IMR-90 (cell line): ENCODE measurements around the gene STPG4. TPM values are rescaled to one million over a fixed set of nuclear protein-coding genes. Genes with fewer than 3 reads are reported as not detected.

Source experiments
- ATAC-seq: fragments of 200-7000 bp; cut with Tn5 transposase; 2 replicates; pipeline ENCODE4 v1.9.1; 2020; ENCODE audit warnings: low read depth, mild to moderate bottlenecking, moderate library complexity
- BruUV-seq: library from RNA; stranded (reverse); fragments of 400-500 nt; replicated peaks from 2 replicates; lab custom pipeline; 2021; lab: Mats Ljungman, UMichigan
- CTCF ChIA-PET: fragments of 300-600 bp; formaldehyde crosslinking; extraction: SDS; loops from one replicate; lab custom pipeline; 2021; ENCODE audit warnings: antibody characterized with exemption; lab: Yijun Ruan, JAX
- POLR2A ChIA-PET: fragments of 300-600 bp; sonication (Branson Sonifier 250); formaldehyde crosslinking; loops from one replicate; lab custom pipeline; 2022; ENCODE audit warnings: antibody characterized with exemption; ENCODE audit not compliant: unreplicated experiment; lab: Charles Lee
- DNase-seq: peaks from one replicate; pipeline ENCODE4 v3.0.0; 2013
- H2AFZ ChIP-seq: replicated peaks from 2 replicates; pipeline ENCODE3; 2013; ENCODE audit warnings: low read length, mild to moderate bottlenecking; ENCODE audit not compliant: poor library complexity
- H2AK5ac ChIP-seq: 2 replicates; pipeline ENCODE4 v1.6.1; 2013; ENCODE audit warnings: low read depth, low read length, inconsistent platforms
- H2AK9ac ChIP-seq: replicated peaks from 2 replicates; pipeline ENCODE3; 2013; ENCODE audit warnings: mild to moderate bottlenecking, low read depth, low read length, moderate library complexity; ENCODE audit not compliant: poor library complexity
- H2BK120ac ChIP-seq: 2 replicates; pipeline ENCODE4 v1.6.1; 2013; ENCODE audit warnings: low read depth, low read length, inconsistent platforms
- H2BK15ac ChIP-seq: 3 replicates; pipeline ENCODE4 v1.6.1; 2013; ENCODE audit warnings: low read depth, low read length, inconsistent platforms
- H2BK20ac ChIP-seq: 2 replicates; pipeline ENCODE4 v1.6.1; 2013; ENCODE audit warnings: low read depth, mild to moderate bottlenecking, inconsistent platforms, low read length, moderate library complexity
- H2BK5ac ChIP-seq: 2 replicates; pipeline ENCODE4 v1.6.1; 2013; ENCODE audit warnings: mild to moderate bottlenecking, low read depth, low read length, inconsistent platforms; ENCODE audit not compliant: poor library complexity, severe bottlenecking
- H3K14ac ChIP-seq: replicated peaks from 2 replicates; pipeline ENCODE4 v1.6.1; 2013; ENCODE audit warnings: low read depth, low read length, inconsistent platforms
- H3K18ac ChIP-seq: 2 replicates; pipeline ENCODE4 v1.6.1; 2013; ENCODE audit warnings: low read depth, low read length, control low read depth
- H3K23ac ChIP-seq: 2 replicates; pipeline ENCODE4 v1.6.1; 2013; ENCODE audit warnings: low read depth, low read length, inconsistent platforms
- H3K27ac ChIP-seq: 2 replicates; pipeline ENCODE4 v1.5.1; 2013; ENCODE audit warnings: mild to moderate bottlenecking, control low read depth, low read length; ENCODE audit not compliant: insufficient read depth
- H3K27me3 ChIP-seq: 2 replicates; pipeline ENCODE4 v1.6.1; 2013; ENCODE audit warnings: low read length; ENCODE audit not compliant: control insufficient read depth, insufficient read depth
- H3K36me3 ChIP-seq: 2 replicates; pipeline ENCODE4 v1.6.1; 2013; ENCODE audit warnings: low read length, mixed read lengths; ENCODE audit not compliant: control insufficient read depth, insufficient read depth
- H3K4ac ChIP-seq: 2 replicates; pipeline ENCODE4 v1.6.1; 2013; ENCODE audit warnings: low read depth, low read length, inconsistent platforms
- H3K4me1 ChIP-seq: 2 replicates; pipeline ENCODE4 v1.6.1; 2013; ENCODE audit warnings: low read length, mixed read lengths; ENCODE audit not compliant: control insufficient read depth, insufficient read depth
- H3K4me2 ChIP-seq: 2 replicates; pipeline ENCODE4 v1.6.1; 2013; ENCODE audit warnings: low read depth, mild to moderate bottlenecking, control low read depth, low read length, moderate library complexity
- H3K4me3 ChIP-seq: 2 replicates; pipeline ENCODE4 v1.5.1; 2013; ENCODE audit warnings: low read depth, mild to moderate bottlenecking, control low read depth, low read length, moderate library complexity; ENCODE audit not compliant: insufficient read depth
- H3K56ac ChIP-seq: 2 replicates; pipeline ENCODE4 v1.6.1; 2013; ENCODE audit warnings: low read length, inconsistent platforms; ENCODE audit not compliant: insufficient read depth; ENCODE audit errors: extremely low read depth
- H3K79me1 ChIP-seq, 2 experiments: 2 replicates each; pipeline ENCODE4 v1.6.1; 2013; ENCODE audit warnings: low read length in 2 of 2, inconsistent platforms in 1 of 2, low read depth in 1 of 2
- H3K9ac ChIP-seq: 2 replicates; pipeline ENCODE4 v1.6.1; 2013; ENCODE audit warnings: low read depth, low read length, control low read depth
- H3K9me1 ChIP-seq: 2 replicates; pipeline ENCODE4 v1.6.1; 2013; ENCODE audit warnings: low read length, inconsistent platforms; ENCODE audit not compliant: insufficient read depth
- H3K9me3 ChIP-seq: 2 replicates; pipeline ENCODE4 v1.6.1; 2013; ENCODE audit warnings: low read length; ENCODE audit not compliant: control insufficient read depth, insufficient read depth
- H4K20me1 ChIP-seq: 2 replicates; pipeline ENCODE4 v1.6.1; 2013; ENCODE audit warnings: low read length, inconsistent platforms; ENCODE audit not compliant: insufficient read depth
- H4K5ac ChIP-seq: 2 replicates; pipeline ENCODE4 v1.6.1; 2013; ENCODE audit warnings: mild to moderate bottlenecking, low read depth, low read length, control low read depth
- H4K8ac ChIP-seq, 2 experiments: 2 replicates each; pipeline ENCODE4 v1.6.1; 2013; ENCODE audit warnings: low read depth in 2 of 2, low read length in 2 of 2, control low read depth in 1 of 2, inconsistent platforms in 1 of 2
- H4K91ac ChIP-seq: 2 replicates; pipeline ENCODE4 v1.6.1; 2013; ENCODE audit warnings: low read depth, low read length, inconsistent platforms; ENCODE audit not compliant: insufficient read depth
- BHLHE40 ChIP-seq: fragments of 150-350 bp; IDR thresholded peaks from 2 replicates; pipeline ENCODE4 v1.6.1; 2016; ENCODE audit warnings: mild to moderate bottlenecking, low read depth, low read length
- CEBPB ChIP-seq: IDR thresholded peaks from 2 replicates; pipeline ENCODE4 v1.6.1; 2012; ENCODE audit warnings: low read depth, low read length, improper control_type of control experiment
- CHD1 ChIP-seq: IDR thresholded peaks from 2 replicates; pipeline ENCODE4 v1.6.1; 2012; ENCODE audit warnings: low read depth, low read length, improper control_type of control experiment
- FOS ChIP-seq: fragments of 150-350 bp; IDR thresholded peaks from 2 replicates; pipeline ENCODE4 v1.6.1; 2016; ENCODE audit warnings: low read depth, low read length
- MAFK ChIP-seq: IDR thresholded peaks from 2 replicates; pipeline ENCODE4 v1.6.1; 2012; ENCODE audit warnings: low read depth, low read length, improper control_type of control experiment
- MAZ ChIP-seq: IDR thresholded peaks from 2 replicates; pipeline ENCODE4 v1.6.1; 2012; ENCODE audit warnings: low read depth, mild to moderate bottlenecking, low read length, improper control_type of control experiment, moderate library complexity, borderline replicate concordance
- MXI1 ChIP-seq: IDR thresholded peaks from 2 replicates; pipeline ENCODE4 v1.6.1; 2012; ENCODE audit warnings: low read depth, mild to moderate bottlenecking, low read length, moderate library complexity, borderline replicate concordance
- NFE2L2 ChIP-seq: fragments of 150-350 bp; IDR thresholded peaks from 2 replicates; pipeline ENCODE4 v1.6.1; 2016; ENCODE audit warnings: low read depth, mild to moderate bottlenecking, low read length
- POLR2A ChIP-seq: IDR thresholded peaks from 2 replicates; pipeline ENCODE4 v1.6.1; 2012; ENCODE audit warnings: mild to moderate bottlenecking, low read depth, low read length
- RAD21 ChIP-seq: IDR thresholded peaks from 2 replicates; pipeline ENCODE4 v1.6.1; 2012; ENCODE audit warnings: low read length, improper control_type of control experiment
- RCOR1 ChIP-seq: IDR thresholded peaks from 2 replicates; pipeline ENCODE4 v1.6.1; 2012; ENCODE audit warnings: mild to moderate bottlenecking, low read length, improper control_type of control experiment; ENCODE audit not compliant: insufficient replicate concordance
- RFX5 ChIP-seq: IDR thresholded peaks from 2 replicates; pipeline ENCODE4 v1.8.0; 2012; ENCODE audit warnings: low read depth, mild to moderate bottlenecking, low read length, moderate library complexity
- SMC3 ChIP-seq: fragments of 150-350 bp; IDR thresholded peaks from 2 replicates; pipeline ENCODE4 v1.6.1; 2016; ENCODE audit warnings: low read depth, mild to moderate bottlenecking, antibody characterized with exemption, low read length, moderate library complexity
- WGBS, 2 experiments: methylation state at CpG; one replicate each; pipeline versions ENCODE4 v1.1.5 to v1.1.7; 2013; ENCODE audit warnings: missing lambda C conversion rate in 2 of 2; ENCODE audit not compliant: insufficient read length in 1 of 2; ENCODE audit errors: extremely low coverage in 2 of 2; 5-methylcytosine and 5-hydroxymethylcytosine counted together
- dilution Hi-C: fragments of 300-500 bp; cut with HindIII; formaldehyde crosslinking; loops from one replicate; pipeline ENCODE4 v1.14.3; 2018; ENCODE audit warnings: low sequenced_read_pairs; ENCODE audit not compliant: unreplicated experiment
- in situ Hi-C: fragments of 300-500 bp; cut with MboI; formaldehyde crosslinking; loops from 3 replicates; pipeline ENCODE4 v1.14.3; 2019; ENCODE audit warnings: low sequenced_read_pairs, inconsistent platforms, mixed read lengths
- intact Hi-C: fragments of 100-400 bp; cut with micrococcal nuclease; formaldehyde crosslinking; loops from 2 replicates; pipeline ENCODE4 v1.10.0; 2022
- polyA plus RNA-seq, 3 experiments: library from polyadenylated mRNA; depleted of rRNA; stranded (reverse); fragments of >200 nt; gene quantifications; 2 replicates each; pipeline ENCODE4 v1.2.3, GENCODE V29; 2012; ENCODE audit warnings: low replicate concordance in 1 of 3
- total RNA-seq: library from RNA; depleted of rRNA; stranded (reverse); fragments of >200 nt; gene quantifications from 2 replicates; pipeline ENCODE4 v1.2.3, GENCODE V29; 2012
- TF ChIP-seq, protein P1 (sequence below): fragments of 150-350 bp; IDR thresholded peaks from 2 replicates; pipeline ENCODE4 v1.6.1; 2016; ENCODE audit warnings: low read depth, mild to moderate bottlenecking, low read length, moderate library complexity, borderline replicate concordance
- TF ChIP-seq, protein P2 (sequence below): conservative IDR thresholded peaks from 2 replicates; pipeline ENCODE4 v1.5.1; 2012; ENCODE audit warnings: mild to moderate bottlenecking, low read depth, low read length, improper control_type of control experiment
- TF ChIP-seq, protein P3 (sequence below): fragments of 150-350 bp; IDR thresholded peaks from 2 replicates; pipeline ENCODE4 v1.6.1; 2017; ENCODE audit warnings: mild to moderate bottlenecking, antibody characterized with exemption, low read length, low read depth

STPG4 gene
- total and polyA plus RNA-seq, 2 of the 4 experiments (the other 2 are of a cell fraction): 0.12 to 0.18 TPM

DNA sequence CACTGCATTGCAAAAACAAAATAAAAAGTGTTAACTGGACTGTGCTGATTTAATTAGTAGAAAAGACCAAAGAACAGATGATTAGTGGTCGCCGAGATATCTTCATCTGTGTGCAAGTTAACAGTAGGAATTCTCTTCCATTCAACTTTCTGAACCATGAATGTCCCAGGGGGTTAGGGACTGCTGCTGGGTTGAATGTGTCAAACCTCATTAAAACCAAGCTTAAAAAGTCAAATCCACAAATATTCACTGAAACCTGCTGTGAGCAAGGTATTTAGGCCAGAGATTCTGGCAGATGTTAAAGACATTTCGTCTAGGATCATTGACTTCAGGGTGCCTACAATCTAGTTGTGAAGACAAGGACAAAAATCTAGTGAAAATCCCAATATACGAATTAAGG, 58.7 kb downstream of the STPG4 start:
- Histone ChIP-seq H2AFZ (no peak overlapping the region), H3K4ac (no peak overlapping the region), H4K5ac (no peak overlapping the region), H2BK5ac (no peak overlapping the region), H4K8ac (no peak overlapping the region), H3K79me1 (no peaks in the 10 kb centered on the region), H3K56ac (no peak overlapping the region), H3K9me3 (no peaks in the 10 kb centered on the region), H3K23ac (no peak overlapping the region), H3K18ac (no peak overlapping the region), H2BK20ac (0 out of 2 replicates have a peak overlapping the region, but pooled peaks have one; percentile 1), H3K27ac (no peak overlapping the region), H2AK9ac (no peak overlapping the region), H2BK15ac (no peak overlapping the region), H3K27me3 (no peaks in the 10 kb centered on the region), H3K14ac (no peak overlapping the region), H2BK120ac (no peak overlapping the region), H4K20me1 (no peaks in the 10 kb centered on the region), H3K9me1 (peaks cover 7% of the 10 kb centered on the region; the same call in 1 of the 2 replicates), H3K36me3 (no peaks in the 10 kb centered on the region), H3K4me1 (peaks cover 5% of the 10 kb centered on the region), H3K4me2 (no peak overlapping the region), H4K91ac (no peak overlapping the region), H3K9ac (no peak overlapping the region), H3K4me3 (no peak overlapping the region), H2AK5ac (no peak overlapping the region)
- WGBS, 2 experiments: no CpG with 5 or more reads among the region's 4 CpGs
- BruUV-seq: no TSS peak
- dilution Hi-C loops: no loop called here
- ATAC-seq (no peak), DNase-seq (no peak)
- ChIA-PET POLR2A (no interaction called here), CTCF (no interaction called here)
- in situ Hi-C loops: no loop called here
- intact Hi-C loops: no loop called here
- TF ChIP-seq FOS (no peak), RFX5 (no peak), CHD1 (no peak), MAZ (no peak), POLR2A (no peak), NFE2L2 (no peak), CEBPB (no peak), MAFK (no peak), RAD21 (no peak), BHLHE40 (no peak), RCOR1 (no peak), MXI1 (no peak), SMC3 (no peak)
- TF ChIP-seq, protein P1, sequence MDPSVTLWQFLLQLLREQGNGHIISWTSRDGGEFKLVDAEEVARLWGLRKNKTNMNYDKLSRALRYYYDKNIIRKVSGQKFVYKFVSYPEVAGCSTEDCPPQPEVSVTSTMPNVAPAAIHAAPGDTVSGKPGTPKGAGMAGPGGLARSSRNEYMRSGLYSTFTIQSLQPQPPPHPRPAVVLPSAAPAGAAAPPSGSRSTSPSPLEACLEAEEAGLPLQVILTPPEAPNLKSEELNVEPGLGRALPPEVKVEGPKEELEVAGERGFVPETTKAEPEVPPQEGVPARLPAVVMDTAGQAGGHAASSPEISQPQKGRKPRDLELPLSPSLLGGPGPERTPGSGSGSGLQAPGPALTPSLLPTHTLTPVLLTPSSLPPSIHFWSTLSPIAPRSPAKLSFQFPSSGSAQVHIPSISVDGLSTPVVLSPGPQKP: no peak
- TF ChIP-seq, protein P2, sequence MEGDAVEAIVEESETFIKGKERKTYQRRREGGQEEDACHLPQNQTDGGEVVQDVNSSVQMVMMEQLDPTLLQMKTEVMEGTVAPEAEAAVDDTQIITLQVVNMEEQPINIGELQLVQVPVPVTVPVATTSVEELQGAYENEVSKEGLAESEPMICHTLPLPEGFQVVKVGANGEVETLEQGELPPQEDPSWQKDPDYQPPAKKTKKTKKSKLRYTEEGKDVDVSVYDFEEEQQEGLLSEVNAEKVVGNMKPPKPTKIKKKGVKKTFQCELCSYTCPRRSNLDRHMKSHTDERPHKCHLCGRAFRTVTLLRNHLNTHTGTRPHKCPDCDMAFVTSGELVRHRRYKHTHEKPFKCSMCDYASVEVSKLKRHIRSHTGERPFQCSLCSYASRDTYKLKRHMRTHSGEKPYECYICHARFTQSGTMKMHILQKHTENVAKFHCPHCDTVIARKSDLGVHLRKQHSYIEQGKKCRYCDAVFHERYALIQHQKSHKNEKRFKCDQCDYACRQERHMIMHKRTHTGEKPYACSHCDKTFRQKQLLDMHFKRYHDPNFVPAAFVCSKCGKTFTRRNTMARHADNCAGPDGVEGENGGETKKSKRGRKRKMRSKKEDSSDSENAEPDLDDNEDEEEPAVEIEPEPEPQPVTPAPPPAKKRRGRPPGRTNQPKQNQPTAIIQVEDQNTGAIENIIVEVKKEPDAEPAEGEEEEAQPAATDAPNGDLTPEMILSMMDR: no peak
- TF ChIP-seq, protein P3, sequence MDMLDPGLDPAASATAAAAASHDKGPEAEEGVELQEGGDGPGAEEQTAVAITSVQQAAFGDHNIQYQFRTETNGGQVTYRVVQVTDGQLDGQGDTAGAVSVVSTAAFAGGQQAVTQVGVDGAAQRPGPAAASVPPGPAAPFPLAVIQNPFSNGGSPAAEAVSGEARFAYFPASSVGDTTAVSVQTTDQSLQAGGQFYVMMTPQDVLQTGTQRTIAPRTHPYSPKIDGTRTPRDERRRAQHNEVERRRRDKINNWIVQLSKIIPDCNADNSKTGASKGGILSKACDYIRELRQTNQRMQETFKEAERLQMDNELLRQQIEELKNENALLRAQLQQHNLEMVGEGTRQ: no peak
